ENCODE results near the gene IL25. TPM values are rescaled to one million over a fixed set of nuclear protein-coding genes. Genes with fewer than 3 reads are reported as not detected.

Gene IL25
- total RNA-seq, 4 donors from 2014 or later, result not detected

- no peak for DNase-seq (ENCODE audit: extremely low spot score)
- WGBS, result 85% methylated on average over 3 of the region's 4 CpGs
- no peak for TF ChIP-seq POLR2A (IDR thresholded peaks at IDR 0.05; ENCODE audit: low read depth)
- TF ChIP-seq CTCF (IDR thresholded peaks at IDR 0.05), result no peak
- no peak for TF ChIP-seq EP300 (IDR thresholded peaks at IDR 0.05)
- TF ChIP-seq POLR2AphosphoS5 (IDR thresholded peaks at IDR 0.05), result no peak
- intact Hi-C loops (cut with DNase I), result no loop called here
- Histone ChIP-seq H3K4me1 (no peaks in the 10 kb centered on the region), H3K36me3 (peaks cover 0 to 90% (median 0%) of the 10 kb centered on the region in 4 donors), H3K9me3 (no peaks in the 10 kb centered on the region), H3K27ac (replicated peaks in 1 of 4) (no peak overlapping the region), H3K4me3 (no peak overlapping the region), H3K27me3 (peaks cover 0 to 12% (median 0%) of the 10 kb centered on the region in 4 donors)
Measured at GRCh38 chr14:23401291-23401690, 28.7 kb downstream of the IL25 start.

- Histone ChIP-seq H3K36me3 (peaks cover 0 to 87% (median 0%) of the 10 kb centered on the region in 4 donors), H3K4me1 (no peaks in the 10 kb centered on the region), H3K27ac (replicated peaks in 1 of 4) (no peak overlapping the region), H3K27me3 (peaks cover 0 to 15% (median 0%) of the 10 kb centered on the region in 4 donors), H3K4me3 (no peak overlapping the region), H3K9me3 (no peaks in the 10 kb centered on the region)
- intact Hi-C loops (cut with DNase I), result no loop called here
- TF ChIP-seq POLR2A (IDR thresholded peaks at IDR 0.05; ENCODE audit: low read depth) (no peak), POLR2AphosphoS5 (IDR thresholded peaks at IDR 0.05) (no peak), CTCF (IDR thresholded peaks at IDR 0.05) (no peak), EP300 (IDR thresholded peaks at IDR 0.05) (no peak)
- WGBS, result 61% methylated on average over 24 of the region's 25 CpGs
- no peak for DNase-seq (ENCODE audit: extremely low spot score)
Measured at GRCh38 chr14:23402296-23403138, 29.9 kb downstream of the IL25 start.

- no peaks in the 10 kb centered on the region for H3K4me1 ChIP-seq
- no peak overlapping the region for H3K4me3 ChIP-seq
- TF ChIP-seq CTCF (IDR thresholded peaks at IDR 0.05), result no peak
- TF ChIP-seq POLR2A (IDR thresholded peaks at IDR 0.05; ENCODE audit: low read depth), result no peak
- no peak for TF ChIP-seq EP300 (IDR thresholded peaks at IDR 0.05)
- no peak for TF ChIP-seq POLR2AphosphoS5 (IDR thresholded peaks at IDR 0.05)
- 55% methylated on average over 7 of the region's 7 CpGs for WGBS
- peaks cover 0 to 84% (median 0%) of the 10 kb centered on the region in 4 donors for H3K36me3 ChIP-seq
- no peak for DNase-seq (ENCODE audit: extremely low spot score)
- intact Hi-C loops (cut with DNase I), result no loop called here
- H3K27ac ChIP-seq (replicated peaks in 1 of 4), result no peak overlapping the region
- H3K9me3 ChIP-seq, result no peaks in the 10 kb centered on the region
- H3K27me3 ChIP-seq, result peaks cover 0 to 16% (median 0%) of the 10 kb centered on the region in 4 donors
Measured at GRCh38 chr14:23403139-23403438, 30.5 kb downstream of the IL25 start.

- Histone ChIP-seq H3K4me3 (no peak overlapping the region), H3K27ac (replicated peaks in 1 of 4) (no peak overlapping the region), H3K36me3 (peaks cover 0 to 76% (median 0%) of the 10 kb centered on the region in 4 donors), H3K4me1 (peaks cover 0 to 2% (median 0%) of the 10 kb centered on the region in 4 donors), H3K27me3 (peaks cover 0 to 16% (median 0%) of the 10 kb centered on the region in 4 donors), H3K9me3 (no peaks in the 10 kb centered on the region)
- intact Hi-C loops (cut with DNase I), result no loop called here
- WGBS, result 75% methylated on average over 4 of the region's 4 CpGs
- TF ChIP-seq CTCF (IDR thresholded peaks at IDR 0.05), result no peak
- TF ChIP-seq POLR2AphosphoS5 (IDR thresholded peaks at IDR 0.05), result no peak
- no peak for TF ChIP-seq POLR2A (IDR thresholded peaks at IDR 0.05; ENCODE audit: low read depth)
- no peak for TF ChIP-seq EP300 (IDR thresholded peaks at IDR 0.05)
- DNase-seq (ENCODE audit: extremely low spot score), result no peak
Measured at GRCh38 chr14:23403908-23404307, 31.3 kb downstream of the IL25 start.

Data from esophagus muscularis mucosa (tissue), 4 donors.